ENCODE data around the gene GPX5. TPM values are rescaled to one million over a fixed set of nuclear protein-coding genes. Genes with fewer than 3 reads are reported as not detected.

The GPX5 gene
- total RNA-seq, 2 donors from 2014 or later = not detected

- intact Hi-C loops (cut with DNase I) = no loop called here
- ATAC-seq (no peak), DNase-seq (no peak)
Observed at GRCh38 chr6:28551891-28552666, 26.4 kb downstream of the GPX5 start.

GRCh38 chr6:28553384-28553985, 27.8 kb downstream of the GPX5 start:
- intact Hi-C loops (cut with DNase I) = no loop called here
- ATAC-seq = no peak
- DNase-seq = no peak

GRCh38 chr6:28553986-28554881, 28.6 kb downstream of the GPX5 start:
- ATAC-seq = peak; percentile 47 to 67
- intact Hi-C loops (cut with DNase I) = no loop called here
- DNase-seq = no peak

- DNase-seq (no peak), ATAC-seq (no peak)
- intact Hi-C loops (cut with DNase I) = no loop called here
Observed at GRCh38 chr6:28555136-28555535, 29.5 kb downstream of the GPX5 start.

- no peak for DNase-seq
- no peak for ATAC-seq
- intact Hi-C loops (cut with DNase I) = no loop called here
Observed at GRCh38 chr6:28558629-28559028, 32.9 kb downstream of the GPX5 start.

- DNase-seq (no peak), ATAC-seq (no peak)
- intact Hi-C loops (cut with DNase I) = no loop called here
Observed at GRCh38 chr6:28563430-28564095, 37.9 kb downstream of the GPX5 start.

- intact Hi-C loops (cut with DNase I) = no loop called here
- no peak for DNase-seq
- no peak for ATAC-seq
Observed at GRCh38 chr6:28565823-28566526, 40.3 kb downstream of the GPX5 start.

GRCh38 chr6:28566527-28567252, 41.0 kb downstream of the GPX5 start:
- ATAC-seq = no peak
- intact Hi-C loops (cut with DNase I) = no loop called here

GRCh38 chr6:28567506-28567905, 41.8 kb downstream of the GPX5 start:
- ATAC-seq = no peak

More at GRCh38 chr6:28566527-28567252, 41.0 kb downstream of the GPX5 start:
- DNase-seq = no peak

GRCh38 chr6:28568515-28569108, 42.9 kb downstream of the GPX5 start:
- intact Hi-C loops (cut with DNase I) = no loop called here
- no peak for ATAC-seq
- no peak for DNase-seq

More at GRCh38 chr6:28567506-28567905, 41.8 kb downstream of the GPX5 start:
- no peak for DNase-seq
- intact Hi-C loops (cut with DNase I) = no loop called here

GRCh38 chr6:28569748-28570147, 44.1 kb downstream of the GPX5 start:
- intact Hi-C loops (cut with DNase I) = no loop called here
- ATAC-seq (no peak), DNase-seq (no peak)

GRCh38 chr6:28580475-28580874, 54.8 kb downstream of the GPX5 start:
- no peak for ATAC-seq
- no peak for DNase-seq
- intact Hi-C loops (cut with DNase I) = no loop called here

GRCh38 chr6:28583463-28583862, 57.8 kb downstream of the GPX5 start:
- intact Hi-C loops (cut with DNase I) = no loop called here
- DNase-seq (no peak), ATAC-seq (no peak)

Other genes starting within 250 kb of the GPX5 start
- 1 to 10 TPM; 2.7 TPM for gene PGBD1, start 244.3 kb upstream of the GPX5 start, total RNA-seq
- gene ZSCAN31, start 189.7 kb upstream of the GPX5 start, total RNA-seq = 10 to 100 TPM in 1 of 2 donors, 1 to 10 TPM in 1; 8.4 to 11.4 TPM
- 1 to 10 TPM; 3.2 to 4.6 TPM for gene ZKSCAN3, start 175.9 kb upstream of the GPX5 start, total RNA-seq
- gene ZSCAN12, start 126.1 kb upstream of the GPX5 start, total RNA-seq = 1 to 10 TPM; 2.6 to 3.7 TPM
- 1 to 10 TPM; 1.1 to 1.2 TPM for gene ZSCAN23, start 82.4 kb upstream of the GPX5 start, total RNA-seq
- not detected for gene GPX6, start 10.1 kb upstream of the GPX5 start, total RNA-seq

All from left cardiac atrium (tissue), 4 donors.